ENCODE measurements around the gene KANTR. TPM values are rescaled to one million over a fixed set of nuclear protein-coding genes. Genes with fewer than 3 reads are reported as not detected.

KANTR gene
- total and polyA plus RNA-seq, 2 donors (not counting 3 experiments of a cell fraction or from before 2014, with no cell fraction given) = 3.1 to 9.8 TPM

- Histone ChIP-seq H3K9me3 (replicated peaks; ENCODE audit: control insufficient read depth, insufficient read depth, low read length) (no peaks in the 10 kb centered on the region), H3K27ac (ENCODE audit: insufficient read depth, low read depth, low read length) (no peak overlapping the region), H3K36me3 (ENCODE audit: control insufficient read depth in 2 of 2, extremely low read depth in 1 of 2, insufficient read depth in 2 of 2, low read length in 2 of 2) (no peaks in the 10 kb centered on the region), H3K4me3 (replicated peaks in 1 of 3; ENCODE audit: insufficient read depth in 1 of 3, low read depth in 1 of 3, low read length in 3 of 3) (no peak overlapping the region), H3K79me2 (ENCODE audit: control insufficient read depth, insufficient read depth, low read length) (peaks cover 60% of the 10 kb centered on the region), H3K4me2 (ENCODE audit: insufficient read depth, low read length) (no peak overlapping the region), H3K4me1 (ENCODE audit: control insufficient read depth, extremely low read depth, insufficient read depth, low read length) (peaks cover 17% of the 10 kb centered on the region), H3K27me3 (ENCODE audit: control insufficient read depth in 2 of 2, insufficient read depth in 2 of 2, low read length in 2 of 2) (no peaks in the 10 kb centered on the region), H3K9ac (replicated peaks; ENCODE audit: extremely low read depth, insufficient read depth, low read length) (no peak overlapping the region), H4K20me1 (replicated peaks; ENCODE audit: control insufficient read depth, extremely low read depth, insufficient read depth, low read length) (no peaks in the 10 kb centered on the region), H3K9me1 (replicated peaks; ENCODE audit: control insufficient read depth, extremely low read depth, insufficient read depth, low read length) (no peaks in the 10 kb centered on the region), H2AFZ (ENCODE audit: low read depth, low read length) (no peak overlapping the region)
- DNase-seq (ENCODE audit: low read depth, low spot score) (no peak), FAIRE-seq (no peak)
- no TSS peak for BruUV-seq (replicated peaks)
- POLR2A ChIA-PET = no interaction called here
- intact Hi-C loops (cut with micrococcal nuclease) = no loop called here
- dilution Hi-C loops (cut with MboI; ENCODE audit: extremely low pct_ligation_motif_present, low sequenced_read_pairs) = no loop called here
- CTCF ChIA-PET = no interaction called here
- TF ChIP-seq JUN (IDR thresholded peaks at IDR 0.05; ENCODE audit: borderline replicate concordance, insufficient read depth, insufficient read length, low read depth) (no peak), CTCF (IDR thresholded peaks at IDR 0.05; ENCODE audit: extremely low read depth in 1 of 2, insufficient read depth in 1 of 2, low read depth in 1 of 2, low read length in 2 of 2) (no peak), POLR2A (IDR thresholded peaks at IDR 0.05; ENCODE audit: low read depth, low read length) (no peak), POLR2AphosphoS5 (IDR thresholded peaks at IDR 0.05; ENCODE audit: insufficient read depth, low read depth, low read length) (no peak)
Observed at GRCh38 chrX:53050841-53051240, 43.1 kb upstream of the KANTR start.

- H3K79me2 ChIP-seq (ENCODE audit: control insufficient read depth, insufficient read depth, low read length) = peaks cover 53% of the 10 kb centered on the region
- CTCF ChIA-PET = no interaction called here
- H3K4me3 ChIP-seq (replicated peaks in 1 of 3; ENCODE audit: insufficient read depth in 1 of 3, low read depth in 1 of 3, low read length in 3 of 3) = no peak overlapping the region
- POLR2A ChIA-PET = no interaction called here
- no peak overlapping the region for H2AFZ ChIP-seq (ENCODE audit: low read depth, low read length)
- dilution Hi-C loops (cut with MboI; ENCODE audit: extremely low pct_ligation_motif_present, low sequenced_read_pairs) (no loop called here), intact Hi-C loops (cut with micrococcal nuclease) (no loop called here)
- H3K27ac ChIP-seq (ENCODE audit: insufficient read depth, low read depth, low read length) = no peak overlapping the region
- H3K9me1 ChIP-seq (replicated peaks; ENCODE audit: control insufficient read depth, extremely low read depth, insufficient read depth, low read length) = no peaks in the 10 kb centered on the region
- DNase-seq (ENCODE audit: low read depth, low spot score) (no peak), FAIRE-seq (no peak)
- no peak overlapping the region for H3K9ac ChIP-seq (replicated peaks; ENCODE audit: extremely low read depth, insufficient read depth, low read length)
- no peaks in the 10 kb centered on the region for H3K36me3 ChIP-seq (ENCODE audit: control insufficient read depth in 2 of 2, extremely low read depth in 1 of 2, insufficient read depth in 2 of 2, low read length in 2 of 2)
- no peaks in the 10 kb centered on the region for H4K20me1 ChIP-seq (replicated peaks; ENCODE audit: control insufficient read depth, extremely low read depth, insufficient read depth, low read length)
- H3K9me3 ChIP-seq (replicated peaks; ENCODE audit: control insufficient read depth, insufficient read depth, low read length) = no peaks in the 10 kb centered on the region
- no peaks in the 10 kb centered on the region for H3K27me3 ChIP-seq (ENCODE audit: control insufficient read depth in 2 of 2, insufficient read depth in 2 of 2, low read length in 2 of 2)
- no peak for TF ChIP-seq MYC (IDR thresholded peaks at IDR 0.05; ENCODE audit: low read depth, low read length)
- no peak for TF ChIP-seq POLR2AphosphoS5 (IDR thresholded peaks at IDR 0.05; ENCODE audit: insufficient read depth, low read depth, low read length)
- no peak for TF ChIP-seq GATA2 (IDR thresholded peaks at IDR 0.05; ENCODE audit: insufficient read depth, insufficient read length, low read depth, low read length)
- no peak for TF ChIP-seq EZH2 (IDR thresholded peaks at IDR 0.05; ENCODE audit: borderline replicate concordance, low read depth, low read length, severe bottlenecking)
- no peak for TF ChIP-seq MAX (IDR thresholded peaks at IDR 0.05; ENCODE audit: insufficient read depth, insufficient read length)
- no peak for TF ChIP-seq JUN (IDR thresholded peaks at IDR 0.05; ENCODE audit: borderline replicate concordance, insufficient read depth, insufficient read length, low read depth)
- TF ChIP-seq POLR2A (IDR thresholded peaks at IDR 0.05; ENCODE audit: low read depth, low read length) = no peak
- BruUV-seq (replicated peaks) = no TSS peak
- H3K4me2 ChIP-seq (ENCODE audit: insufficient read depth, low read length) = no peak overlapping the region
- no peaks in the 10 kb centered on the region for H3K4me1 ChIP-seq (ENCODE audit: control insufficient read depth, extremely low read depth, insufficient read depth, low read length)
Observed at GRCh38 chrX:53055244-53055849, 38.6 kb upstream of the KANTR start.
